Astrocyte of the cerebellum (primary cell): ENCODE results near the gene KIF26A.

ENCODE experiments used
- DNase-seq: peaks from one replicate; pipeline ENCODE4 v3.0.0-alpha.2; 2011; ENCODE audit warnings: low read depth
- H3K4me3 ChIP-seq: 2 replicates; pipeline ENCODE4 v1.5.1; 2011; ENCODE audit warnings: mild to moderate bottlenecking, low read depth, low read length, moderate library complexity
- CTCF ChIP-seq: IDR thresholded peaks from 2 replicates; pipeline ENCODE4 v1.5.1; 2012; ENCODE audit warnings: low read length, low read depth, moderate library complexity, mild to moderate bottlenecking; ENCODE audit errors: missing control alignments
- in situ Hi-C: cut with HindIII; loops from 2 replicates; pipeline ENCODE4 v1.10.0; 2017; ENCODE audit warnings: low sequenced_read_pairs

KIF26A gene

DNA sequence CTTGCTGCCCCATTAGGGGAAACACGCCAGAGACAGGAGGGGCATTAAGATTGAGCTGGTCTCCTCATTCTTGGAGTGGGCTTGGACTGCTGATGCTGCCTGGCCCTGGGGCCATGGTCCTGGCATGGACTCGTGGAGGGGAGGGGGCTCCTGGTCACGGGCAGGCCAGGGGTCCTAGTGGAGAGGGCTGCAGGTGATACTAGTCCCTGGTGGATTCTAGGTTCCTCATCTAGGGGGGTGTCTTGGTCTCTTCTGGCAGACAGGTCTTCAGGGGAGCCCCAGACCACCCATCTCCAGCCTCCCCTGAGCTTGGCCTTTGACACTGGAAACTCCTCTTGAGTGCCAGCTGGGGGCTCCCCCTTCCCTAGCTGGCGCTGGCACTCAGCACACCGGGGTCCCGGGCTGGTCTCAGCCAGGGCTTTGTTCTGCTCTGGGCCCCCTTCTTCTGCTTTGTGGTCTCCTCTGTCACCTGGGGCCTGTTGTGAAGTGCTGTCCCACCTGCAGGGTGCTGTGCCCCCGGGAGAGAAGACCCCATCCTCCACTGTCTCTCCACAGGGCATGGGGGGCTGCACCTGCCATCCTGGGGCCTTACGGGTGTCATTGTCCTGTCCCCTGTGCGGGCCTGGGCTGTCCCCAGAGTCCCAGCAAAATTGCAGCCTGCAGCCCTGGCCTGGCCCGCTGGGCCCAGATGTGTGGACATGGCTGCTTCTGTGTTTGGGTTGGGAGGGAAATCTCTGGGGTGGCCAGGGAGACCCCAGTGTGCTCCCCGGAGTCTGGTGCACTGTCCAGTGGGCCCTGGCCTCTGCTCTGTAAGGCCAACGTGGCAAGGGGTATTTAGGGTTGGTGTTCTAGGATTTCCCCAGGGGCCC is 2.3 kb downstream of the KIF26A start:
- H3K4me3 ChIP-seq, result no peak overlapping the region
- no peak for TF ChIP-seq CTCF
- no peak for DNase-seq
- in situ Hi-C loops, result loop anchor here (10.0 kb wide), 1 partner anchor 454 kb away; no protein-coding TSS in a partner anchor

DNA sequence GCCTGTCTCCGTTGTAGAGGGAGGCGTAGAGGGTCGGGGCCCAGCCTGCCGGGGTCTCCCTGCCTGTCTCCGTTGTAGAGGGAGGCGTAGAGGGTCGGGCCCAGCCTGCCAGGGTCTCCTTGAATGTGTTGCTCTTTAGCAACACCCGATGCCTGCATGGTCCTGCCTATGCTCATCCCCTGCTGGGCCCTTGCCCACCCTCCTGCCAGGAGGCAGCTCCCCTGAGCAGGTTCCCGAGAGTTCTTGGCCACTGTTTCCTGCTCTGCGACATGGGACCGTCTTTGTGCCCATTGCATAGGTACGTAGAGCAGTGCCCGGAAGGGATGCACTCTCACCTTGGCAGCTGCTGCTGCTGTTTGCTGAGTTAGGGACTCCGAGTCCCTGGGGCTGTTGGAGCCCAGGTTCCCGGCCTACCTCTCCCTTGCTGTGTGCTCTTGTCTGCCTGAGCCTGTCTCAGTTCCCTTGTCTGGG is 3.3 kb downstream of the KIF26A start:
- TF ChIP-seq CTCF, result no peak
- in situ Hi-C loops, result loop anchor here (10.0 kb wide), 1 partner anchor 453 kb away; no protein-coding TSS in a partner anchor
- DNase-seq, result no peak
- H3K4me3 ChIP-seq, result no peak overlapping the region

- no peak for TF ChIP-seq CTCF
- no peak for DNase-seq
- in situ Hi-C loops, result loop anchor here (10.0 kb wide), 1 partner anchor 452 kb away; no protein-coding TSS in a partner anchor
- no peak overlapping the region for H3K4me3 ChIP-seq
Observed at GRCh38 chr14:104142136-104142945, 4.0 kb downstream of the KIF26A start.

DNA sequence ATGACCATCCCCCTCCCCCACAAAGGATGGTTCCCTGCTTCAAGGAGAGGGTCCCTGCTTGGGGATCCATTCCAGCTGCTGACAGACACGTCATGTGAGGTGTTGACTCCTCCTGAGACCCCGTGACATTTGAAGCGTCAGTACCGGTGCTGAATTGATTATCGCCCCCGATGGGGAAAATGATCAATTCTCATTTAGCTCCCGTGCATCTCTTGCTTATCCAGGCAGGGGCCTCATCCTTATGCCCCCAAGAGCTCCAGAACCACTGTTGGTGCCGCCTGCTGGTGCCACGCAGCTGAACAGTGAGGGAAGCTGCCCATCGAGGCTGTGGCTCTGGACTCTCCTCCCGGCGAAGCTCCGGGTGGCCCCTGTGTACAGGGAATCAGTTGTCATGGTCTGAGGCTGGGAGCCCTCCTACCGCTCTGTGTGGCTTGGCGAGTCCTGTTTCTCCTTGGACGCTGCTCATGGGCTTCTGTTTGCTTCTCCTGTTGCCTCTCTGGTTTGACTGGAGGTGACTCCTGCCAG is 4.6 kb downstream of the KIF26A start:
- no peak for DNase-seq
- no peak overlapping the region for H3K4me3 ChIP-seq
- in situ Hi-C loops, result loop anchor here (10.0 kb wide), 1 partner anchor 452 kb away; no protein-coding TSS in a partner anchor
- no peak for TF ChIP-seq CTCF

- no peak for DNase-seq
- H3K4me3 ChIP-seq, result no peak overlapping the region
- no peak for TF ChIP-seq CTCF
- in situ Hi-C loops, result loop anchor here (10.0 kb wide), 1 partner anchor 451 kb away; no protein-coding TSS in a partner anchor
Observed at GRCh38 chr14:104143521-104144452, 5.4 kb downstream of the KIF26A start.
